GM19240 (cell line): ENCODE data around the gene FREM3.
A peak's percentile ranks its signal among the peaks of the same experiment; 100 is the strongest.

ENCODE experiments used
- DNase-seq: peaks from one replicate; pipeline ENCODE4 v3.0.0; 2011; ENCODE audit warnings: low spot score; ENCODE audit not compliant: insufficient read length

FREM3 gene

GRCh38 chr4:143668930-143669552 lies 31.4 kb downstream of the FREM3 start:
- peak; percentile 11 for DNase-seq

DNA sequence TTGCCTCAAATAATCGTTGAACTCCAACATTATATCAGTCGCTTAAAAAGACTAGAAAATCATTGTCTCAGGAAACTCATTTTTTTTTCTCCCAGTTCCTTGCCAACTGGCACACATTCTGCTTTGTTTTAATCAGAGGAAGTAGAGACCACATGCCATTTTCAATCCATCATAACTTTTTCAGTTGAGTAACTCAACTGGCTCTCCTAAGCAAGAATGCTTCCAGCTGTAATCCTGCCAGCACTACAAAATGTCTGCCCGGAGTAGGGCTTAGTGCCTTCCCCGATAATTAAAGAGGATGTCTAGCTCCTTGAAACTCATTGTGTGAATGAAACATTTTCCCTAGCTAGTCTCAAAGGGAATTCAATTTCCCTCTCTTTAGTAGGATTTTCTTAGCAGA lies 33.0 kb downstream of the FREM3 start:
- DNase-seq, result no peak

DNA sequence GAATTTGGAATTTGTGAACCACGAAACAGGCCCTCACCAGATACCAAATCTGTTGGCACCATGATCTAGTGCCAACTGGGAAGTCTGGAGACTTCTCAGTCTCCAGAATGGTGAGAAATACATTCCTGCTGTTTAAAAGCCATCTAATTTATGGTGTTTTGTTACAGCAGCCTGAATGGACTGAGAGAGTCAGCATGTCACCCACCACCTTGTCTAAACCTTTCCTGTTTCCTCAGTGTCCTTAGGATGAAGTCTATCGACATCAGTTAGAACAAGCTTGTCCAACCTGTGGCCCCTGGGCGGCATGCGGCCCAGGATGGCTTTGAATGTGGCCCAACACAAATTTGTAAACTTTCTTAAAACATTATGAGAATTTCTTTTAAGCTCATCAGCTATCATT lies 42.1 kb downstream of the FREM3 start:
- DNase-seq, result no peak

GRCh38 chr4:143654571-143654970 lies 45.9 kb downstream of the FREM3 start:
- DNase-seq, result no peak

GRCh38 chr4:143653031-143653430 lies 47.4 kb downstream of the FREM3 start:
- DNase-seq, result no peak

- DNase-seq, result no peak
These were observed 57.1 kb downstream of the FREM3 start for GRCh38 chr4:143643399-143643798.

GRCh38 chr4:143642611-143643010 lies 57.9 kb downstream of the FREM3 start:
- no peak for DNase-seq

DNA sequence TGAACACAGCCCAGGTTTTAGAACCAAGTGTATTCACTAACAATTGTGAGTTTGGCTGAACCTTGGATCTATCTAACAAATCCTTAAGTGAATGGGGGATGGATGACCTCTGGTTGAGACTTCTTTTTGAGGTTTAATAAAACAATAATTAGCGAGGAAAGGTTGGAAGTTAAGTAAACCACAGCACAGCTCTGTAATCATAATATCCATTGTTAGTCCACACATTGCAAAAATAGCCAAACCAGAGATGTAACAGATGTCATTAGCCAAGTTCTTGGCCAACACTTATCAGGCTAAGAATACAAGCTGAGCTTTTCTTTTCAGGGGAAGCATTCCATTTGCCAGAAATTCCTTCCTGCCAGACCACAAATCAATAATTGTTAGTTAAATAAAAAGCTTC lies 59.1 kb downstream of the FREM3 start:
- DNase-seq, result no peak

GRCh38 chr4:143634763-143635162 lies 65.7 kb downstream of the FREM3 start:
- DNase-seq, result no peak

GRCh38 chr4:143633833-143634232 lies 66.6 kb downstream of the FREM3 start:
- no peak for DNase-seq

DNA sequence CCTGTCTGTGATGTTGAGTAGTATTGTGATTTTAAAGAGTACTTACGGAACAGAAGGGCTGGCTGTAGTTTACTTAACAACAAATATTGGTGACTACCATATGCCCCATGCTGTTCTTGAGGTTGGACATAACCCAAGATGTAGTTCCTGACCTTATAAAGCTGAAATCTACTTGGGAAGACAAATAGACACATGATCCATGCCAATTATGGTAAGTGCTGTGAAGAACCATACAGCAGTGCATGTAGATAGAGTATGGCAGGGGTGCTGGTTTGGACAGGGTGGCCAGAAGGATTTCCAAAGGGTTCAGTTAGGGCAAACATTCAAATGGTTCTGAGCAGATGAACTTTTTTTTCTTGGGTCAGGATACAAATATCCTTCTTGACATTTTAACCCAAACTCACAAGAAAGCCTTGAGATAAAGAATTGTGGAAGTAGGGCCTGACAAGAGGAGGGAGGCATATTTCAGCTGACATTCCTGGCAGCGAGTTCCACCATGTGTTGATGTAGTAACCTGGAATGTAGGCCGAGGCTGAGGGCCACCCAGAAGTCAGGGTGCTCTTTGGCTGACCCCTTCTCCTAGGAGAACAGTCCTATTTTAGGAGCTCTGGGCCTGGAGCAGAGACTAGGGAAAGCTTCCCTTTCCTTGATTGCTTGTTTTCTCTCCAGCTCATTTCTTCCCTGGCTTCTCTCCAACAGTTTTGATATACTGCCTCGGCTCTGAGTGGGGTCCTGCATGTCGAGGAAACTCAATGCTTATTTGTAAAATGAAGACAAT lies 74.2 kb downstream of the FREM3 start:
- DNase-seq, result no peak

GRCh38 chr4:143625632-143626031 lies 74.8 kb downstream of the FREM3 start:
- DNase-seq, result no peak

- no peak for DNase-seq
These were observed 76.6 kb downstream of the FREM3 start for GRCh38 chr4:143623896-143624295.

GRCh38 chr4:143618811-143619210 lies 81.7 kb downstream of the FREM3 start:
- no peak for DNase-seq

- DNase-seq, result no peak
These were observed 82.3 kb downstream of the FREM3 start for GRCh38 chr4:143617994-143618679.

- DNase-seq, result no peak
These were observed 83.7 kb downstream of the FREM3 start for GRCh38 chr4:143616771-143617170.

DNA sequence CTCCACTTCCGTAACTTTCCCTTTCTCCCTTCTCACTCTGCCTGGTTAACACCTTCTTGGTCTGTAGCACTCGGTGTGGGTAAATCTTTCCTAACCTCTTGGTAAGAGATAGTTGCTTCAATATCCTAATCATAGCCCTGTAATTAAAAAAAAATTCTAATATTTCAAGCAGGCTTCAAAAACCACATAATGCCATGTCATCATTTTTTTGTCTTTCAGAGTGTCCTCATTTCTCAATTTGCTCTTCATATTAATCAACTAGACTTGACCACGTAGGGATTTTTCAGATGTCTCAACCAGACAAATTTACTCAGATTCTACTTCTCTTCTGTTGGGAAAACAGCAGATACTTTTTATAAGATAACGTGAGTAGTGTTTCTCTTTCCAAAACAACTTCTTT lies 91.0 kb downstream of the FREM3 start:
- no peak for DNase-seq

DNA sequence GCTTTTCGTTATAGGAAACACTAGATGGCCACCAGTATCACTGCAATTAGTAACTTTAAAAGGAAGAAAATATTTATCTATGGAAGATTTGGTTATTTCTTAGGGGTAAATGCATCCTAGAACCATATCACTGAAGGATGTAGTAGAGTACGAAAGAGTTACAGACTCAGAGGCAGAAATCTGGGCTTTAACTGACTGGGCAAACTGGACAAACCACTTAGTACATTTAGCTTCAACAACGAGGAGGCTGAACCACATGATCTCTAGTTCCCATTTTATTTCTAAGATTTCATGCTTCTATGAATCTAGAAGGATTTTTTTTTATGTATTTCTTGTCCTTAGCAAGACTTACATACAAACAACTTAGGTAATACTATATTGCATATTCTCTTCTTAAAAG lies 94.0 kb downstream of the FREM3 start:
- DNase-seq, result no peak

GRCh38 chr4:143599827-143600226 lies 100.6 kb downstream of the FREM3 start:
- no peak for DNase-seq

DNA sequence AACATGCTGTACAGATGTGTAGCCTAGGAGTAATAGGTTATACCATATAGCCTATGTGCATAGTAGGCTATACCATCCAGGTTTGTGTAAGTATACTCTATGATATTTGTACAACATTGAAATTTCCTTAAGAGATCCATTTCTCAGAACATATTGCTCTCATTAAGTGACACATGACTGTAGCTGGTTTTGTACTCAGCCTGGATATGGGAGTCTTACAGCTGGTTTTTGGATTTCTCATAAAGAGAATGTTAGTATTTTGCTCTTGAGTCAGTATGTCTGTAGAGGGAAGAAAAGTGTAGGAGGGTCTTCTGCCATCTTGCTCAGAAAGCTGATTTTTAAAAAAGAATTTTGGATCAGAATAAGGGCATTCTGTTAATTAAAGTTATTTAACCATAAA lies 101.7 kb downstream of the FREM3 start:
- no peak for DNase-seq

GRCh38 chr4:143597276-143597675 lies 103.2 kb downstream of the FREM3 start:
- no peak for DNase-seq

DNA sequence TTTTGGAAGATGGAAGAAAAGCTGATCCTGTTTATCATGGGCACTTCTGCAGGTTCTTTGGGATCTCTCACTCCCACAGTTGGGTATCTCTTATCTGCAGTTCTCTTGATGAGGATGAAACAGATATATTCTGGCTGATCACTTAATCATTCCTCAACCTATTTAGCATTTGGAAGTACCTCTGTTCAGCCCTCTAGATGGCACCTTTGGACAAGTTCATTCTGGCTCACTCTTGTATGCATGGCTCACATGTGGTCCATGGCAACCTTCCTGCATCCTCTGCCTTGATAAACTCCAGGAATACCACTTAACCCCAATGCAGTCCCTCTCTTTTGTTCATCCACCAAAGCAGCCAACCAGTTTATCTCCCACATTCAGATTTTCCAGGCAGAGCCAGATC lies 112.8 kb downstream of the FREM3 start:
- DNase-seq, result no peak

- DNase-seq, result no peak
These were observed 114.4 kb downstream of the FREM3 start for GRCh38 chr4:143586080-143586479.
